Glutamatergic neuron (in vitro differentiated cells): Measurements from ENCODE around the gene SUN2. TPM values are rescaled to one million over a fixed set of nuclear protein-coding genes. Genes with fewer than 3 reads are reported as not detected.

Source experiments
- DNase-seq: peaks from one replicate; pipeline ENCODE4 v3.0.0; 2022
- H3K27ac Mint-ChIP-seq: one replicate; pipeline ENCODE4 v1.8.0; 2020; ENCODE audit warnings: mild to moderate bottlenecking, mixed read lengths, inconsistent platforms; ENCODE audit not compliant: unreplicated experiment
- H3K27me3 Mint-ChIP-seq: one replicate; pipeline ENCODE4 v1.8.0; 2020; ENCODE audit warnings: mild to moderate bottlenecking, moderate library complexity, mixed read lengths, inconsistent platforms; ENCODE audit not compliant: unreplicated experiment
- H3K36me3 Mint-ChIP-seq: one replicate; pipeline ENCODE4 v1.8.0; 2020; ENCODE audit warnings: mild to moderate bottlenecking, mixed read lengths, inconsistent platforms; ENCODE audit not compliant: unreplicated experiment
- H3K4me1 Mint-ChIP-seq: one replicate; pipeline ENCODE4 v1.8.0; 2020; ENCODE audit warnings: mild to moderate bottlenecking, low read depth, mixed read lengths, inconsistent platforms; ENCODE audit not compliant: unreplicated experiment
- H3K4me3 Mint-ChIP-seq: one replicate; pipeline ENCODE4 v1.8.0; 2020; ENCODE audit warnings: mild to moderate bottlenecking, mixed read lengths, inconsistent platforms; ENCODE audit not compliant: unreplicated experiment
- H3K9me3 Mint-ChIP-seq: one replicate; pipeline ENCODE4 v1.8.0; 2020; ENCODE audit warnings: mild to moderate bottlenecking, moderate library complexity, mixed read lengths, inconsistent platforms; ENCODE audit not compliant: unreplicated experiment
- total RNA-seq: library from RNA; stranded (reverse); fragmentation: NEBNext Ultra II Directional; extraction: Animal tissue kit (Norgen Biotek cat#: 25700); gene quantifications from one replicate; pipeline ENCODE4 v1.2.1, GENCODE V29; 2021; ENCODE audit not compliant: unreplicated experiment
- TF ChIP-seq, protein P1 (sequence below): fragments of 200-600 bp; sonication (generic); IDR thresholded peaks from one replicate; pipeline ENCODE4 v1.5.0; 2021; ENCODE audit not compliant: partially characterized antibody, unreplicated experiment

The SUN2 gene
- total RNA-seq, 1 donor from 2014 or later, result 174 TPM

DNA sequence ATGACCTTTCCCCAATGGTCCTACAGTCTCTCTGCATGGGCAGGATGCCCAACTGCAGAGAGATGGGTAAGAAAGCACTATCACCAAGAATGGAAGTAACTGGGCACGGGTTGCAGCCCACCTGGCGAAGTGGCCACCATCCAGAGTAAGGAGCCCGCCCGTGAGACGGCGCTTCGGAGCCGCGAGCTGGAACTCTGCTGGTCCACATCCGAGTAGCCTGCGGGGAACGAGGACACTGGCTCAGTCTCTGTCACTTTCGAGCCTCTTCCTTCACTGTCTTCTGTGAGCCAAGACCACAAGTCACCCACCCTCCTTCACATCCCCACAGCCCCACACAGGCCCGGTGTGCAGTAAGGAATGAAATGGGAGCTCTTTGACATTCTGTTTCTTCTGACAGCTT, 5.7 kb downstream of the SUN2 start:
- H3K4me1 Mint-ChIP-seq, result peaks cover 10% of the 10 kb centered on the region
- TF ChIP-seq, protein P1, sequence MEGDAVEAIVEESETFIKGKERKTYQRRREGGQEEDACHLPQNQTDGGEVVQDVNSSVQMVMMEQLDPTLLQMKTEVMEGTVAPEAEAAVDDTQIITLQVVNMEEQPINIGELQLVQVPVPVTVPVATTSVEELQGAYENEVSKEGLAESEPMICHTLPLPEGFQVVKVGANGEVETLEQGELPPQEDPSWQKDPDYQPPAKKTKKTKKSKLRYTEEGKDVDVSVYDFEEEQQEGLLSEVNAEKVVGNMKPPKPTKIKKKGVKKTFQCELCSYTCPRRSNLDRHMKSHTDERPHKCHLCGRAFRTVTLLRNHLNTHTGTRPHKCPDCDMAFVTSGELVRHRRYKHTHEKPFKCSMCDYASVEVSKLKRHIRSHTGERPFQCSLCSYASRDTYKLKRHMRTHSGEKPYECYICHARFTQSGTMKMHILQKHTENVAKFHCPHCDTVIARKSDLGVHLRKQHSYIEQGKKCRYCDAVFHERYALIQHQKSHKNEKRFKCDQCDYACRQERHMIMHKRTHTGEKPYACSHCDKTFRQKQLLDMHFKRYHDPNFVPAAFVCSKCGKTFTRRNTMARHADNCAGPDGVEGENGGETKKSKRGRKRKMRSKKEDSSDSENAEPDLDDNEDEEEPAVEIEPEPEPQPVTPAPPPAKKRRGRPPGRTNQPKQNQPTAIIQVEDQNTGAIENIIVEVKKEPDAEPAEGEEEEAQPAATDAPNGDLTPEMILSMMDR, result no peak
- H3K27ac Mint-ChIP-seq, result no peak overlapping the region
- H3K9me3 Mint-ChIP-seq, result peaks cover 6% of the 10 kb centered on the region
- H3K36me3 Mint-ChIP-seq, result peaks cover 3% of the 10 kb centered on the region
- no peak for DNase-seq
- H3K4me3 Mint-ChIP-seq, result no peak overlapping the region
- H3K27me3 Mint-ChIP-seq, result peaks cover 6% of the 10 kb centered on the region

- H3K9me3 Mint-ChIP-seq, result peaks cover 6% of the 10 kb centered on the region
- peaks cover 8% of the 10 kb centered on the region for H3K4me1 Mint-ChIP-seq
- H3K27ac Mint-ChIP-seq, result no peak overlapping the region
- no peaks in the 10 kb centered on the region for H3K36me3 Mint-ChIP-seq
- peaks cover 5% of the 10 kb centered on the region for H3K27me3 Mint-ChIP-seq
- no peak overlapping the region for H3K4me3 Mint-ChIP-seq
- DNase-seq, result no peak
- TF ChIP-seq, protein P1, result no peak
These were observed 7.2 kb downstream of the SUN2 start for GRCh38 chr22:38748487-38749136.

DNA sequence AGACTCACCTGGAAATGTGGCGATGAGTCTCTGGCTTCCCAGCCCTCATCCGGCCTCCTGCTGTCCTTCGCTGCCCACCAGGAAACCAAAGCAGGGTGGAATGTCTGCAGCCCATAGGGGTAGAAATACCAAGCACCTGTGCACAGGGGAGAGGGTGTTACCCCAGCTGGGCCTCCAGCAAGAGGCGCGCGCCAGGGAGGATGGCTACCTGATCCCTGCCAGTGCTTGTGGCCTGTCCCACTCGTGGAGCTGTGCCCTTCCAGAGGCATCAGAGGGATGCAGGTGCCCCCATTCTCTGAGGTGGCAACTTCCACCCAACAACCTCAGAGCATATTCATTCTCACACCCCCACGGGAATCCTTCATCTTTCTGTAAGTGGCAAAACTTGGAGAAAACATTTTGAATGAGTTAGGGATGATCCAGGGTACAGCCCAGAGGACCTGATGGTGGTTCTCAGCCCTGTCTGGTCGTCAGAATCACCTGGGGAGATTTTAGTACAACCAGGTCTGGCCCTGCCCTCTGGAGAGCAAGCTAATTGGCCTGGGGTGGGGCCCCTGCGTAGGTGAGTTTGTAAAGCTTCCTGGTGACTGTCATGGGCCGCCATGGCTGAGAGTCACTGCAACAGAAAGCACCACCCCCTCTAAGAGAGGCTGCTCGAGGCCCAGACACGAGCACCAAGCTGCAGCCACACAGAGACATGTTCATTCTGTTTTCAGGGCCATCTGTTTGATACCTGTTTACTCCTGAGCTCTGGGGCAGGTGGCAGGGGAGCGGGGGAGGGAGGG, 9.9 kb downstream of the SUN2 start:
- Mint-ChIP-seq H3K4me1 (peaks cover 13% of the 10 kb centered on the region), H3K9me3 (peaks cover 4% of the 10 kb centered on the region), H3K27me3 (peaks cover 5% of the 10 kb centered on the region), H3K36me3 (no peaks in the 10 kb centered on the region), H3K27ac (peak overlapping the region; percentile 85), H3K4me3 (no peak overlapping the region)
- TF ChIP-seq, protein P1, result no peak
- DNase-seq, result no peak

DNA sequence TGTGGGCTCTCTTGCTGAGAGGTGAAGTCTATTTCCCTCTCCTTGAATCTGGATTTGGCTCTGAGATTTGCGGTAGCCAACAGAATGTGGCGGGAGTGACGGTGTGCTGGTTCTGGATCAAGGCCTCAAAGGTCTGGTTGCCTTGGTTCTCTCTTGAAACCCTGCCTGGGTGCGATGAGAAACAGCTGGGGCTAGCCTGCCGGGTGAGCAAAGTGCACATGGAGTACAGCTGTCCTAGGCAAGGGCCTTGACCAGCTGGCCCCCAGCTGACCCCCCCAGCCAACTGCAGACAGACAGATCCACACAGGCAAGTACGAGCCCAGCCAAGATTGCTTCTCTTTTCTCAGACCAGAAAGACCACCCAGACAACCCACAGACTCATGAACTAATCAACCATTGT, 10.8 kb downstream of the SUN2 start:
- Mint-ChIP-seq H3K36me3 (no peaks in the 10 kb centered on the region), H3K4me3 (no peak overlapping the region), H3K27ac (peak overlapping the region; percentile 85), H3K4me1 (peaks cover 13% of the 10 kb centered on the region), H3K27me3 (peaks cover 5% of the 10 kb centered on the region), H3K9me3 (peaks cover 4% of the 10 kb centered on the region)
- no peak for DNase-seq
- TF ChIP-seq, protein P1, result no peak

GRCh38 chr22:38742176-38742942, 13.4 kb downstream of the SUN2 start:
- Mint-ChIP-seq H3K4me3 (no peak overlapping the region), H3K27me3 (peaks cover 9% of the 10 kb centered on the region), H3K4me1 (peaks cover 13% of the 10 kb centered on the region), H3K9me3 (peaks cover 4% of the 10 kb centered on the region), H3K27ac (no peak overlapping the region), H3K36me3 (no peaks in the 10 kb centered on the region)
- DNase-seq, result no peak
- TF ChIP-seq, protein P1, result no peak
